Body of pancreas (tissue), 4 donors: Measurements from ENCODE around the gene CDH22. TPM values are rescaled to one million over a fixed set of nuclear protein-coding genes. Genes with fewer than 3 reads are reported as not detected.
A peak's percentile ranks its signal among the peaks of the same experiment; 100 is the strongest.

ENCODE experiments used
- ATAC-seq: fragments of 150-250 bp; one replicate; pipeline ENCODE4 v1.9.1; 2016
- DNase-seq, 4 donors: peaks; one replicate each; pipeline ENCODE4 v3.0.0-alpha.2; 2019
- H3K27ac ChIP-seq, 4 donors: fragments of 200-600 bp; sonication (generic); 1 replicate in 3 of 4; 2 replicates in 1 of 4; pipeline versions ENCODE4 v1.5.1 to v1.6.1; 2016 to 2019; ENCODE audit warnings: mild to moderate bottlenecking in 1 of 4, mixed read lengths in 1 of 4, moderate library complexity in 1 of 4
- H3K27me3 ChIP-seq, 2 donors: fragments of 200-600 bp; sonication (generic); one replicate each; pipeline ENCODE4 v1.6.0; 2016; ENCODE audit warnings: mild to moderate bottlenecking in 1 of 2
- H3K36me3 ChIP-seq, 2 donors: fragments of 200-600 bp; sonication (generic); replicated peaks in 1 of 2; 2 replicates each; pipeline ENCODE4 v1.5.1; 2016; ENCODE audit warnings: low read depth in 2 of 2; ENCODE audit not compliant: insufficient read depth in 1 of 2
- H3K4me1 ChIP-seq: fragments of 200-600 bp; sonication (generic); one replicate; pipeline ENCODE4 v1.6.0; 2016
- H3K4me3 ChIP-seq, 2 donors: fragments of 200-600 bp; sonication (generic); 1 replicate in 1 of 2; 2 replicates in 1 of 2; pipeline ENCODE4 v1.5.1; 2016 to 2019
- H3K9me3 ChIP-seq, 3 donors: fragments of 200-600 bp; sonication (generic); 1 replicate in 2 of 3; 2 replicates in 1 of 3; pipeline ENCODE4 v1.5.1; 2016
- CTCF ChIP-seq, 7 experiments: fragments of 450-650 bp in 4 of 7; fragments of 200-600 bp in 3 of 7; sonication (generic) in 3 of 7; IDR thresholded peaks; one replicate each; pipeline ENCODE4 v1.5.1; 2016 to 2019; ENCODE audit warnings: antibody characterized with exemption in 7 of 7
- POLR2A ChIP-seq, 3 donors: fragments of 450-650 bp; IDR thresholded peaks; one replicate each; pipeline ENCODE4 v1.6.1; 2016; ENCODE audit warnings: antibody characterized with exemption in 3 of 3, mild to moderate bottlenecking in 2 of 3
- WGBS, 2 donors: methylation state at CpG; one replicate each; pipeline ENCODE4 v1.1.5; 2017; 5-methylcytosine and 5-hydroxymethylcytosine counted together
- intact Hi-C: fragments of 100-400 bp; cut with DNase I; formaldehyde crosslinking; loops from one replicate; pipeline ENCODE4 v1.15.1; 2023
- total RNA-seq, 2 donors: library from RNA; depleted of rRNA; stranded (reverse); fragments of >200 nt; gene quantifications; one replicate each; pipeline ENCODE4 v1.1.0, GENCODE V29; 2016

CDH22 gene
- 1 to 10 TPM; 1.3 to 2.1 TPM for total RNA-seq

- ATAC-seq (peak; percentile 45), DNase-seq (peak; percentile 40 to 65 (median 59))
- Histone ChIP-seq H3K4me3 (no peak within 1 kb of the TSS), H3K9me3 (no peaks in the 10 kb centered on the region), H3K36me3 (no peaks in the 10 kb centered on the region), H3K27me3 (peaks cover 0 to 21% of the 10 kb centered on the region in 2 donors), H3K27ac (no peak within 1 kb of the TSS), H3K4me1 (peaks cover 61% of the 10 kb centered on the region)
- WGBS, 2 donors = 7% methylated on average over 74 of the region's 74 CpGs; no CpG with 5 or more reads in 1 of the 2 donors
- TF ChIP-seq POLR2A (IDR thresholded peaks at IDR 0.05) (peak; percentile 12 to 33 (median 25)), CTCF (IDR thresholded peaks at IDR 0.05) (peak in 6 of 7 experiments; percentile 13 to 51 (median 46))
- intact Hi-C loops = no loop called here
These were observed at the start of gene CDH22 for GRCh38 chr20:46308258-46309157. Gene CDH22, minus strand, starts transcription at chr20:46308498. Its CDS starts 57,204 bp downstream, at chr20:46251294.

GRCh38 chr20:46357030-46357514 lies 48.8 kb upstream of the CDH22 start:
- intact Hi-C loops = no loop called here

GRCh38 chr20:46356195-46357029 lies 48.1 kb upstream of the CDH22 start:
- intact Hi-C loops = no loop called here
- Histone ChIP-seq H3K36me3 (no peaks in the 10 kb centered on the region), H3K9me3 (no peaks in the 10 kb centered on the region), H3K4me1 (peaks cover 13% of the 10 kb centered on the region), H3K27me3 (no peaks in the 10 kb centered on the region), H3K27ac (no peak overlapping the region), H3K4me3 (no peak overlapping the region)
- 47 to 73% methylated on average over 10 to 23 of the region's 23 CpGs for WGBS, 2 donors
- TF ChIP-seq POLR2A (IDR thresholded peaks at IDR 0.05) (no peak), CTCF (IDR thresholded peaks at IDR 0.05) (no peak)
- ATAC-seq (no peak), DNase-seq (no peak)

More at GRCh38 chr20:46357030-46357514, 48.8 kb upstream of the CDH22 start:
- Histone ChIP-seq H3K27ac (no peak overlapping the region), H3K9me3 (no peaks in the 10 kb centered on the region), H3K36me3 (no peaks in the 10 kb centered on the region), H3K4me3 (no peak overlapping the region), H3K4me1 (peaks cover 19% of the 10 kb centered on the region), H3K27me3 (no peaks in the 10 kb centered on the region)
- 4 to 13% methylated on average over 11 to 13 of the region's 13 CpGs for WGBS, 2 donors
- ATAC-seq (no peak), DNase-seq (peak in 3 of 4 donors; percentile 25 to 49 (median 41))
- TF ChIP-seq CTCF (IDR thresholded peaks at IDR 0.05) (no peak), POLR2A (IDR thresholded peaks at IDR 0.05) (no peak)

- Histone ChIP-seq H3K36me3 (no peaks in the 10 kb centered on the region), H3K4me1 (peaks cover 12% of the 10 kb centered on the region), H3K27ac (no peak overlapping the region), H3K4me3 (no peak overlapping the region), H3K27me3 (no peaks in the 10 kb centered on the region), H3K9me3 (no peaks in the 10 kb centered on the region)
- TF ChIP-seq CTCF (IDR thresholded peaks at IDR 0.05) = no peak
- no peak for TF ChIP-seq POLR2A (IDR thresholded peaks at IDR 0.05)
- ATAC-seq (no peak), DNase-seq (no peak)
- 76 to 85% methylated on average over 7 of the region's 7 CpGs for WGBS, 2 donors
- intact Hi-C loops = no loop called here
These were observed 47.5 kb upstream of the CDH22 start for GRCh38 chr20:46355778-46356177.
